ENCODE measurements around the gene SNX8. TPM values are rescaled to one million over a fixed set of nuclear protein-coding genes. Genes with fewer than 3 reads are reported as not detected.

Gene SNX8
- total and polyA plus RNA-seq, 2 donors (not counting 3 experiments of a cell fraction or from before 2014, with no cell fraction given): 24.5 to 50.3 TPM

DNA sequence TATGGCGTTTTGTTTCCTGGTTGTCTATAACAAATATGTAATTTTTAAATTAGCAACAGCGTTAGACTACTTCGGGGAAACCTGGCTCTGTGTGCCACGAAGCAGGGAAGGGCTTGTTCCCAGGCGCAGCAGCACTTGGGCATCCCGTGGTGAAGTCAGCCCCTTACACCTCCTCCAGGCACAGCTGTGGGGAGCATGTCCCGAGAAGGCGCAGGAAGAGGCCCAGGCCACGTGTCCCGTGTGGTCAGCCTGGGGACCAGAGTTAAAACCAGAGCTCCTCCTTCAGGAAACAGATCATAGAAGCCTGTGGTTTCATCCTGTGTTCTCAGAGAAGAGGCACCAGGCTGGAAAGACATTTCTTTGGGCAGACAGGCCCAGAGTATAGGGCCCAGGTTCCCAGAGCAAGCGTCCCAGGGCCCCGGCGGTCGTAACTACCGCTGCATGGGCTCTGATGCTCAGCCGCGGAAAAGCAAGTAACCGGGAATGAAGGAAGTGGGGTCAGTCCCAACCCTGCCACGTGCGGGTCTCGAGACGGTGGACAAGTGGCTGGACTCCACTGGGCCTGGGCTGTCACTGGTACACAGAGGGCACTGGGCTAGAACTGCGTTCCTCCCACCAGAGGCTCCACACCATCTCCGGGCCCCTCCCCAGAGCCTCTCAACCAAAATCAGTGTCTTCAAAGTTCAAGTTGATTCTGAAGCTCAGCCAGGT lies 65.1 kb downstream of the SNX8 start:
- intact Hi-C loops (cut with micrococcal nuclease) (loop anchor here (1.0 kb wide), 1 partner anchor 65 kb away; the partner anchor contains the start of gene SNX8), dilution Hi-C loops (cut with MboI; ENCODE audit: extremely low pct_ligation_motif_present, low sequenced_read_pairs) (no loop called here)
- CTCF ChIA-PET: interaction anchor here (0.7 to 4.4 kb wide), 16 partner anchors 9 to 116 kb away, joined by 3 to 69 read pairs (median 5); partner anchors contain the start of gene MAD1L1
- Histone ChIP-seq H3K9ac (replicated peaks; ENCODE audit: extremely low read depth, insufficient read depth, low read length) (peak overlapping the region; percentile 59), H3K27me3 (ENCODE audit: control insufficient read depth in 2 of 2, insufficient read depth in 2 of 2, low read length in 2 of 2) (no peaks in the 10 kb centered on the region), H3K4me2 (ENCODE audit: insufficient read depth, low read length) (peak overlapping the region; percentile 49), H3K4me3 (replicated peaks in 1 of 3; ENCODE audit: insufficient read depth in 1 of 3, low read depth in 1 of 3, low read length in 3 of 3) (no peak overlapping the region), H2AFZ (ENCODE audit: low read depth, low read length) (peak overlapping the region; percentile 39), H3K79me2 (ENCODE audit: control insufficient read depth, insufficient read depth, low read length) (no peaks in the 10 kb centered on the region), H3K9me1 (replicated peaks; ENCODE audit: control insufficient read depth, extremely low read depth, insufficient read depth, low read length) (no peaks in the 10 kb centered on the region), H3K4me1 (ENCODE audit: control insufficient read depth, extremely low read depth, insufficient read depth, low read length) (peaks cover 17% of the 10 kb centered on the region), H3K36me3 (ENCODE audit: control insufficient read depth in 2 of 2, extremely low read depth in 1 of 2, insufficient read depth in 2 of 2, low read length in 2 of 2) (peaks cover 0 to 4% of the 10 kb centered on the region in 2 experiments), H3K9me3 (replicated peaks; ENCODE audit: control insufficient read depth, insufficient read depth, low read length) (no peaks in the 10 kb centered on the region), H3K27ac (ENCODE audit: insufficient read depth, low read depth, low read length) (peak overlapping the region; percentile 90), H4K20me1 (replicated peaks; ENCODE audit: control insufficient read depth, extremely low read depth, insufficient read depth, low read length) (no peaks in the 10 kb centered on the region)
- POLR2A ChIA-PET: interaction anchor here (1.3 kb wide), 1 partner anchor 105 kb away, joined by 3 read pairs; no protein-coding TSS in a partner anchor
- TF ChIP-seq, protein P1, sequence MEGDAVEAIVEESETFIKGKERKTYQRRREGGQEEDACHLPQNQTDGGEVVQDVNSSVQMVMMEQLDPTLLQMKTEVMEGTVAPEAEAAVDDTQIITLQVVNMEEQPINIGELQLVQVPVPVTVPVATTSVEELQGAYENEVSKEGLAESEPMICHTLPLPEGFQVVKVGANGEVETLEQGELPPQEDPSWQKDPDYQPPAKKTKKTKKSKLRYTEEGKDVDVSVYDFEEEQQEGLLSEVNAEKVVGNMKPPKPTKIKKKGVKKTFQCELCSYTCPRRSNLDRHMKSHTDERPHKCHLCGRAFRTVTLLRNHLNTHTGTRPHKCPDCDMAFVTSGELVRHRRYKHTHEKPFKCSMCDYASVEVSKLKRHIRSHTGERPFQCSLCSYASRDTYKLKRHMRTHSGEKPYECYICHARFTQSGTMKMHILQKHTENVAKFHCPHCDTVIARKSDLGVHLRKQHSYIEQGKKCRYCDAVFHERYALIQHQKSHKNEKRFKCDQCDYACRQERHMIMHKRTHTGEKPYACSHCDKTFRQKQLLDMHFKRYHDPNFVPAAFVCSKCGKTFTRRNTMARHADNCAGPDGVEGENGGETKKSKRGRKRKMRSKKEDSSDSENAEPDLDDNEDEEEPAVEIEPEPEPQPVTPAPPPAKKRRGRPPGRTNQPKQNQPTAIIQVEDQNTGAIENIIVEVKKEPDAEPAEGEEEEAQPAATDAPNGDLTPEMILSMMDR (IDR thresholded peaks at IDR 0.05; ENCODE audit: extremely low read depth in 1 of 2, insufficient read depth in 1 of 2, low read depth in 1 of 2, low read length in 2 of 2): no peak
- TF ChIP-seq FOS (IDR thresholded peaks at IDR 0.05; ENCODE audit: borderline replicate concordance, insufficient read depth, low read length): peak; percentile 14
- no peak for TF ChIP-seq EZH2 (IDR thresholded peaks at IDR 0.05; ENCODE audit: borderline replicate concordance, low read depth, low read length, severe bottlenecking)
- peak; percentile 78 for TF ChIP-seq MYC (IDR thresholded peaks at IDR 0.05; ENCODE audit: low read depth, low read length)
- TF ChIP-seq JUN (IDR thresholded peaks at IDR 0.05; ENCODE audit: borderline replicate concordance, insufficient read depth, insufficient read length, low read depth): peak; percentile 24
- TF ChIP-seq GATA2 (IDR thresholded peaks at IDR 0.05; ENCODE audit: insufficient read depth, insufficient read length, low read depth, low read length): no peak
- TF ChIP-seq POLR2A (IDR thresholded peaks at IDR 0.05; ENCODE audit: low read depth, low read length): peak; percentile 44
- TF ChIP-seq POLR2AphosphoS5 (IDR thresholded peaks at IDR 0.05; ENCODE audit: insufficient read depth, low read depth, low read length): peak; percentile 59
- TF ChIP-seq, protein P2, sequence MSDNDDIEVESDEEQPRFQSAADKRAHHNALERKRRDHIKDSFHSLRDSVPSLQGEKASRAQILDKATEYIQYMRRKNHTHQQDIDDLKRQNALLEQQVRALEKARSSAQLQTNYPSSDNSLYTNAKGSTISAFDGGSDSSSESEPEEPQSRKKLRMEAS (IDR thresholded peaks at IDR 0.05; ENCODE audit: insufficient read depth, insufficient read length): peak; percentile 97
- DNase-seq (ENCODE audit: low read depth, low spot score): peak; percentile 82
- BruUV-seq (replicated peaks): TSS peak; percentile 72
- FAIRE-seq: peak; percentile 99

Data from endothelial cell of umbilical vein (primary cell).